HL-60/S4 treated with phorbol 12-myristate 13-acetate at 8.2 ng/mL for 4 days and 3 days (cell line): Measurements from ENCODE around the gene HSD17B14.

Experiments
- in situ Hi-C: fragments of 300-500 bp; cut with MboI; formaldehyde crosslinking; loops from 2 replicates; pipeline ENCODE4 v1.15.0; 2022; ENCODE audit warnings: low sequenced_read_pairs

Gene HSD17B14

GRCh38 chr19:48830965-48831364, 5.3 kb downstream of the HSD17B14 start:
- in situ Hi-C loops = no loop called here

- in situ Hi-C loops = no loop called here
Observed at GRCh38 chr19:48830088-48830487, 6.2 kb downstream of the HSD17B14 start.

DNA sequence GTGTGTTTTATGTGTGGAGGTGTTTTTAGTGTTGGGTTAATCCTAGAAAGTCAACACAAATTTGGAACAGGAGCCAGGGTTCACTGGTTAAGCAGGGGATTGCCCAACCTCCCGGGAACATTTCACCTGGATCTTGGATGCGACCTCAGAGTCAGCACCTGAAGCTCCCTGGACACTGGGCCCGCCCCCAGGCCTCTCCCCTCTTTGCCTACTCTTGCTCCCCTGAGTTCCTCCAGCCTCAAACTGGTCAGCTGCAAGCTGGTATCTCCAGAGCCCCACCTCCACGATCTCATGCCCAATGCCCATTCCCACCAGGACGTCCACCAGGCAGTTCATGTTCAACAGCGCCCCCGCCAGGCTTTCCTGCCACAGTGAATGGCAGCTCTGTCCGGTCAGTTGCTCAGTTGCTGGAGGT, 9.7 kb downstream of the HSD17B14 start:
- in situ Hi-C loops = no loop called here

GRCh38 chr19:48822514-48822913, 13.8 kb downstream of the HSD17B14 start:
- in situ Hi-C loops = no loop called here

GRCh38 chr19:48821633-48822032, 14.7 kb downstream of the HSD17B14 start:
- in situ Hi-C loops = no loop called here

DNA sequence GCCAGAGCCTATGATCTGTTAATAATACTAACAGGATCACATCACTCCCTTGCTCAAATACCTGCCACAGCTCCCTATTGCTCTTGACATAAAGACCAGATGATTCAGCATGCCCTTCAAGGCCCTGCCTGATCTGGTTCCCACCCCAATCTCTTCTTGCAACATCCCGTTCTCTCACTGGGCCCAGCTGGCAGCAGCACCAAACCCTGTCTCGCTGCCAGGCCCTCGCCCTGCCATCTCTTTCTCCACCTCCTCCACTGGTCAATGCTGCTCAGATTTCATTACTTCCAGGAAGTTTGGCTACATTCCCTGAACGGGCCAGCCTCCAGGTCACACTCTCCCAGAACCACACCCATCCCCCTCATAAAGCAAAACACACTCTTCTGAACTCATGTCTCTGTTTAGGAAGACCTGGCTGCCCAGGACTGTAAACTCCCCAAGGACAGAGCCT, 16.9 kb downstream of the HSD17B14 start:
- in situ Hi-C loops = no loop called here

DNA sequence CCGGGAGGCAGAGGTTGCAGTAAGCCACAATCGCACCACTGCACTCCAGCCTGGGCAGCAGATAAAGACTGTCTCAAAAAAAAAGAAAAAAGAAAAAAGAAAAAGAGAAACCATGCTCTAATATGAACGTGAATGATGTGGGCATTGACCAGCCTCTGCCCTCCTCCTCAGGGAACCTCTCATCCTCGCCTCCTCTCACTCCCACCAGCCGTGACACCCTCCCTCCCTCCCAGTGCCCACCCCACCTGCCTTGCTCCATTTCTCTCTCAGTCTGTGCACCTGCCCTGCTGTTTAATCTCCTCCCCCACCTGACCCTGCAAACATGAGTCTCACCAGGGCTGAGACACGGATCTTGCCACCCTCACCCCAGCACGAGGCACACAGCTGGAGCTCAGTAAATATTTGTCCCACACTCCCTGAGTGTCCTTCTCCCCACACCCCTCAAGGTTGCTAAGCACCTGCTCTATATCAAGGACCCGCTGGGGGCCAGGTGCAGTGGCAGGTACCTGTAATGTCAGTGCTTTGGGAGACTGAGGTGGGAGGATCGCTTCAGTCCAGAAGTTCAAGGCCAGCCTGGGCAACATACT, 18.0 kb downstream of the HSD17B14 start:
- in situ Hi-C loops = no loop called here

GRCh38 chr19:48817585-48818124, 18.6 kb downstream of the HSD17B14 start:
- in situ Hi-C loops = no loop called here

- in situ Hi-C loops = no loop called here
Observed at GRCh38 chr19:48815870-48816501, 20.3 kb downstream of the HSD17B14 start.

DNA sequence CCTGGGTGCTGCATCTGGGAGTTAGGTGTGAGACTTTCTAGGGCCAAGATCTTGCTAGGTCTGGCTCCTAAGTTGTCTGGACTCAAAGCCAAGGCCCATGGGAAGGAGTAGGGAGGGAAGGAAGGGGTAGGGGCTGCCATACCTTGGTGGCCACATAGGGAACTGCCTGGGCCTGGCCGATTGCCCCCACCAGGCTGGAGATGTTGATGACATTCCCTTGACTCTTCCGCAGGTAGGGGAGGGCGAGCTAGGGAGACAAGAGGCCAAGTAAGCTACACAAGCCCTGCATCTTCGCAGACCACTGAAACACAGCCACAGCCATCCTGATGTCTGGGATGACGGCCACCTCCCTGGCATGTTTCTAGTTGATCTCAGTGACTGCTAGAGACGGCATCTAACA, 21.4 kb downstream of the HSD17B14 start:
- in situ Hi-C loops = no loop called here

DNA sequence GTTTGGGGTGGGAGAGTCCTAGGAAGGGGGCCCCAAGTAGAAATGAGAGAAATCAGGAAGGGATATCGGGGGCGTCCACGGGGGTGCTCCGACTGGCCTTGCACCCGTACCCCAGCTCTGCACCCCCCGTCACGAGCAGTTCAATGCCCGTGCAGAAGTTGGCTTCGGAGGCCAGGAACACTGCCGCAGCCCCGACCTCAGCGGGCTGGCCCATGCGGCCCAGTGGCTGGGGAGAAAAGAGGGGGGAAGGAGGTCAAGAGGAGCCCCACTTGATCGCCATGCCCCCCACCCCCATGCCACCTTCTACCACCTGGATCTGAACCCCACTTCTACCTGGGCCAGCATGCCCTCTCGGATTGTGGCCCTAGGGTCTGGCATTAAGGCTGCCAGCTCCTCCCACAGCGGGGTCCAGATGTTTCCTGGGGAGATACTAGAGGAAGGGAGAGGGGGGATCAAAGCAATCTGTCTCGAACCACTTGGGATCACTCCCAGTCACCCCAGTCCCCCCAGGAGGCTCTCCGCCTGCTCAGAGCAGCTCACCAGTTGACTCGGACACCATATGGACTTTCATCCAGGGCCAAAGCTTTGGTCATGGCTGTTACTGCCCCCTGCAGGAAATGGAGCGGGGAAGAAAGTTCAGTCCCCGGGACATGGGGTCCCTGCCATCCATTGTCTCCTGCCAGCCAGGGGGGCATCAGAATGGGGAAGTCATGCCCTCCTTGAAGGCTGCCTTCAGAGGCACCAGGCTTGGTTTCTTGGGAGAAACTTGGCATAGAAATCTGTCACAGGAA, 23.0 kb downstream of the HSD17B14 start:
- in situ Hi-C loops = no loop called here

- in situ Hi-C loops = no loop called here
Observed at GRCh38 chr19:48812094-48812929, 24.0 kb downstream of the HSD17B14 start.

- in situ Hi-C loops = no loop called here
Observed at GRCh38 chr19:48810151-48810550, 26.1 kb downstream of the HSD17B14 start.

DNA sequence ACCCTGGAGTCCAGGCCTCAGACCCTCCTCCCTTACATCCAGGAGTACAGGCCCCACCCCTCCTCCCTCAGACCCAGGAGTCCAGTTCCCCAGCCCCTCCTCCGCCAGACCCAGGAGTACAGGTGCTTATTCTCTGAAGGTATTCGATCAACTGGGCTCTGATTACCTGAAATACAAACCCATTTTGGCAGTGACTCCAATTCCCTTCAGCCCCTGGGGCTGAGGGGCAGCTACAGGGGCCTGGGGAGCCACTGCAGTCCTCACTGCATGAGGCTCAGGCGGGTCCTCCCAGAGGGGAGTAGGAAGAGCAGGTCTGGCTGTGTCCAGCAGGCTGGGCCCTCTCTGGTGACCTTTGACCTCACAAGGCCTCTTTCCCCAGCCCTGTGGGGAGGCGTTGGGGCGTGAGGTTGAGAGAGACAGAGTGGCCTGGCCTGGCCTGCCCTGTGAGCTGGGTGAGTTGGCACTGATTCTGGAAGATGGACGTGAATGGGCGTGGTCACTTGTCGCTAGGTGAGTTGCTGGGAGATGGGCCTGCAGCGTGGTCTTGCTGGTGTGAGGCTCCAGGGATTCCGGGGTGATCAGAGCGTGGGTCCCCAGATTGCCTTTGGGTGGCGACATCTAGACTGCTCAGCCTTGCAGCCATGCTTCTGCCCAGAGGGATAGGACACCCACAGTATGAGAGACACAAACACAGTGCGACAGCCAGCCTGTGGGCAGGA, 28.5 kb downstream of the HSD17B14 start:
- in situ Hi-C loops = no loop called here

DNA sequence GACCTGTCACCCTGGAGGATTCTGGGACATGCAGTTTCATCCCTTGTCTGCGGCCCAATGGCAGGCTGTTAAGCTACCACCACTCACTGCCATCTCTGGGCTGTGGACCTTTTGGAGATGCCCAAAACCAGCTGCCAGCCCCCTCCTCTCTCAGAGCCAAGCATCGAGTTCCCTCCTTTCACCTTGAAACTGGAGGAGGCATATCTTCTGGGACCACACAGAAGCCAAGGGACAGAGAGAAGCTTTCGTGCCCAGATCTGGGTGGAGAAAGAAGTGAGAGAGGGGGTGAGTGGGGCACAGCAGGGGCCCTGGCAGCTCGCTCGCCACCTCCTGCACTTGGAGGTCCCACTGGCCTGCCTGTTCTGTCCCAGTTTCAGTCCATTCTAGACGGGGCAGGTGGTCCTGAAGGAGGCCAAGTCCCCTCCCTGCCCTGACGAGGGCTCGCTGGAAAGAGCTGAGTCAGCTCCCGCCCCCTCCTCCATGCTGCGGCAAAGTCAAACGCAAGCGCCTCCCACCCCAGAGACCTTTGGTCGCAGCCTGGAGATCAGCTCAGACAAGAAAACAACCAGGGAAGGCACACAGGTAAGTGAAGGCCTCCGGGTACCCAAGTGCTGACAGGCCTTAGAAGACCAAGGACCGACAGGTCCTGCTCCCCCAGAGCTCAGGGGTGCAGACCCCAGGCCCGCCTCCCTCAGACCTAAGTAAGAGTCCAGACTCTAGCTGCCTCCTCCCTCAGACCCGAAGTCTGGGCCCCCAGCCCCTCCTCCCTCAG, 29.3 kb downstream of the HSD17B14 start:
- in situ Hi-C loops = no loop called here

DNA sequence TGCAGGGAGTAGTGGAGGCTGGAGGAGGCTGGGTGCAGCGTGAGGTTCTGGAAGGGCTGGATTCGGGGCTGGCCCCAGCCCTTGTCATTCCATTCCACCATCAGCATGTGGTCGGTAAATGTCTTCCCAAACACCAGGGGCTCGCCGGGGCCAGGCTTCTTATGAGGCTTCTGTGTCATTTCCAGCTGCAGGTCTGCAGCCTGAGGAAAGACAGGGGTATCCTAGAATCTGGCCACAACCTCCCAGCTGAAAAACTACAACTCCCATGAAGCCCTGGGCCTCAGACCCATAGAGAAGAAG, 29.8 kb downstream of the HSD17B14 start:
- in situ Hi-C loops = no loop called here

GRCh38 chr19:48805452-48805851, 30.8 kb downstream of the HSD17B14 start:
- in situ Hi-C loops = no loop called here

DNA sequence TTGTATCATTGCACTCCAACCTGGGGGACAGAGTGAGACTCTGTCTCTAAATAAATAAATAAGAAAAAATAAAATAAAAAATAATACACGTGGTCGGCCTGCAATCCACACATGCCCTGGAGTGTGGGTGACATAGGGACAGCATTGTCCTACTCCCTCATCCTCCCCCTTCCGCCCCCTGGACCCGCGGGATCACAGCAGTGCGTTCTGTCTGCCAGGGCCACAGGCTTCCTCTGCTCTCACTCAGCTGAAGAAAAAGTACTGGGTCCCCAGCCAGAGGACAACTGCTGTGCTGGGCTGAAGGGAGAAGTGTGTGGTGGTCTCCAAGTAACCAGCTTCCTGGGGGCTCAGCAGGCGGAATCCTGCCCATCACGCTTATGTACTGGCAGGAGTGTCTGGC, 31.8 kb downstream of the HSD17B14 start:
- in situ Hi-C loops = no loop called here

DNA sequence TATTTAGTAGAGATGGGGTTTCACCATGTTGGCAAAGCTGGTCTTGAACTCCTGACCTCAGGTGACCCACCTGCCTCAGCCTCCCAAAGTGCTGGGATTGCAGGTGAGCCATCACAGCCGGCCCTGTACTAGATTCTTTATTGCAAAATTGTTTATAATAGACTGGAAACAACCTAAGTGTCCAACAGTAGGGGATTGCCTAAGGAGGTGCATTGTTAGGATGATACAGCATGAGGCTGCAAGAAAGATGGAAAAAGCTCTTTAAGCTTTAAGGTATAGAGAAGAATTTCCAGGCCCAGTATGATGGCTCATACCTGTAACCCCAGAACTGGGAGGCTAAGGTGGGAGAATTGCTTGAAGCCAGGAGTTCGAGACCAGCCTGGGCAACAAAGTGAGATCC, 33.7 kb downstream of the HSD17B14 start:
- in situ Hi-C loops = no loop called here
